22Rv1 (cell line): ENCODE data around the gene LRRC63.
"Not testable (repeated sequence)": the region's sequence is repeated elsewhere in the genome, so short reads cannot be mapped to it uniquely, and the experiment has no call there.

Experiments
- CTCF ChIP-seq: fragments of 450-650 bp; IDR thresholded peaks from 2 replicates; pipeline ENCODE4 v1.5.1; 2017; ENCODE audit warnings: mild to moderate bottlenecking
- ZFX ChIP-seq: fragments of 450-650 bp; IDR thresholded peaks from 2 replicates; pipeline ENCODE4 v1.6.1; 2017; ENCODE audit warnings: antibody characterized with exemption, borderline replicate concordance

DNA sequence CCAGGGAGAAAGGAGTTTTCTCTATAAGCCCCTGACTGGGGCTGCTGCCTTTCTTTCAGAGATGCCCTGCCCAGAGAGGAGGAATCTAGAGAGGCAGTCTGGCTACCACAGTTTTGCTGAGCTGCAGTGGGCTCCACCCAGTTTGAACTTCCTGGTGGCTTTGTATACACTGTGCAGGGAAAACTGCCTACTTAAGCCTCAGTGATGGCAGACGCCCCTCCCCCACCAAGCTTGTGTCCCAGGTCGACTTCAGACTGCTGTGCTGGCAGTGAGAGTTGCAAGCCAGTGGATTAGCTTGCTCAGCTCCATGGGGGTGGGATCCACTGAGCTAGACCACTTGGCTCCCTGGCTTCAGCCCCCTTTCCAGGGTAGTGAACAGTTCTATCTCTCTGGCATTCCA is 8.5 kb downstream of the LRRC63 start:
- not testable (repeated sequence) for TF ChIP-seq CTCF, ZFX
